Activated CD8-positive, alpha-beta memory T cell treated with anti-CD3 and anti-CD28 coated beads, Interleukin-2, amount 50 U/mL, for 24 hours (primary cell): ENCODE results near the gene OGN.

ENCODE experiments used
- DNase-seq: peaks from one replicate; pipeline ENCODE4 v3.0.0-alpha.2; 2020; ENCODE audit errors: extremely low read depth

Gene OGN

GRCh38 chr9:92345582-92345981, 58.8 kb downstream of the OGN start:
- DNase-seq: no peak

- DNase-seq: no peak
Observed at GRCh38 chr9:92342825-92343488, 61.4 kb downstream of the OGN start.

DNA sequence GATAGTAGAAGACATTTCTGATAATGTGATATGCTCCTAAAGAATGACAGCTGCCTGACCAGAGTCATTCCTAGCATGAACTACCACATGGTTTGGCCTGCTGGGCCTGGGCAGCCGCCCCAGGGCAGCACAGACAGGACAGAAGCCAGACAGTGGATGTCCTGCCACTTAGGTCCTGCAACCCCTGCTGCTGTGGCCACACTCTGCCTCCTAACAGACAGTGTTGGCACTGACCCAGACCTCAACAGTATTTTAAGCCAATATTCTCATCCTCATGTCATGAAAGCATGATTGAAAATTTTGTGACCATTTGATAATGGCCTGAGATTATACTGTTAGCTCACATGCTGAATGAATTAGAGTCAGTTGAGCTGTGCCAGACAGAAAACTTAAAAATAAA, 62.8 kb downstream of the OGN start:
- no peak for DNase-seq

DNA sequence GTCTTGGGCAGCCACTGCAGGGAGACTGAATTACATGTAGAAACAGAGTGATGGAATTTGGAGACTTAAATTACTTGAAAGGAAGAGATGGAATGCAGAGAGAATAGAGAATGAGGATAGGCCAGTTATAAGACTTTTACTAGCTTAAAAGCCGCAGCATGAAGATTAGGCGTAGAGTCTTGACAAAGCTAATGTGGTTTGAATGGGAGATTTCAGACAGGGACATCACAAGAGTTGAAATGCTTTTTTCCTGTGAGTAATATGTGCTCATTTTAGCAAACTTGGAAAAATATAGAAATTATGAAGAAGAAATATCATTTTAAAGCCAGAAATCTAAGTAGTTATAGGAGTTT, 71.1 kb downstream of the OGN start:
- no peak for DNase-seq
